OCI-LY7 (cell line): ENCODE measurements around the gene NEURL2.

Experiments
- CTCF ChIP-seq: fragments of 200-600 bp; sonication (generic); conservative IDR thresholded peaks from 2 replicates; pipeline ENCODE4 v1.5.1; 2014; ENCODE audit warnings: mild to moderate bottlenecking, antibody characterized with exemption, low read length, moderate library complexity, mixed read lengths
- EZH2phosphoT487 ChIP-seq: fragments of 200-600 bp; sonication (generic); IDR thresholded peaks from 2 replicates; pipeline ENCODE4 v1.6.1; 2018; ENCODE audit warnings: low read depth, borderline replicate concordance, mild to moderate bottlenecking, mixed run types, antibody characterized with exemption, low read length, moderate library complexity, mixed read lengths

GRCh38 chr20:45857882-45858216, 33.2 kb downstream of the NEURL2 start:
- TF ChIP-seq CTCF (no peak), EZH2phosphoT487 (no peak)
